Uterus (tissue), 2 donors: ENCODE measurements around the gene GATD1.

Source experiments
- POLR2A ChIP-seq, 2 donors: fragments of 450-650 bp; IDR thresholded peaks; one replicate each; pipeline ENCODE4 v1.6.1; 2016; ENCODE audit warnings: antibody characterized with exemption in 2 of 2, mild to moderate bottlenecking in 1 of 2, moderate library complexity in 1 of 2
- TF ChIP-seq, protein P1 (sequence below), 4 experiments: fragments of 200-600 bp in 2 of 4; fragments of 450-650 bp in 2 of 4; sonication (generic) in 2 of 4; IDR thresholded peaks; one replicate each; pipeline ENCODE4 v1.5.1; 2016 to 2019; ENCODE audit warnings: antibody characterized with exemption in 4 of 4, mild to moderate bottlenecking in 2 of 4, moderate library complexity in 1 of 4

DNA sequence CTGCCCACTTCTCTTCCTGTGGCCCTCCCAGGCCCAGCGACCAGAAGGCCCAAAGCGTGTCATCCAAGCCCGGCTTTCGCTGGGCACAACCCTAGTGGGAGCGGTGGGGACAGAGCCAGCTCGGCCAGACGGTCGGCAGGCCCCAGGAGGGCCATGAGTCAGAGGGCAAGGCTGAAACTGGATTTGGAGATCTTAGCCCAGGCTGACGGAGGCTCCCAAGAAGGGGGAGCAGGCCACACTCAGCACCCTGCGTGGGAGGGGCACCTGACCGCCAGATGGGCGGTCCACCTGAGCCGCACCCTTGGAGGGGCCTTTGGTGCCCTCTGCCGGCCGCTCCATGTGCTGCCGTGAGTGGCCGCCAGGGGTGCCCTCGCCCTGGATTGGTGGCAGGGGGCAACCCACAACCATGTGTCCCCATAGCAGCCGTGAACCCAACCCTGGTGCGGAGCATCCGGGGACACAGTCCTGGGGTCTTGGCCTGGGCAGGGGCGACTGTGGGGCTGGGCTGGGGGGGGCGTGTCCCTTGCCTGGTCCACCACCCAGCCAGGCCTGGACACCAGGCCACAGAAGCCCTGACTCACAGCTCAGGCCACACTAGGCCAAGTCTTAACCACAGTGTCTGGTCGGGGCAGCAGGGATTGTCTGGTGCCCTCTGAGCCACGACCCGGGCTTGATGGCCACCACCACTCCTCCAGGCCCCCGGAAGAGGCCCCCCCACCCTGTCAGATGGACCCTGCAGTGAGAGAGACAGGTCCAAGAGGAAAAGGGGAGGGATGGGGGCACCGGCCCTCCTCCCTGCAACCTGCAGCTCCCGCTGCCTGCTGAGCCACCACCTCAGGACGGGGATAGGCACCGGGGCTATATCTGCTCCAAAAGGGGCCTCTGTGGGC is 49.2 kb downstream of the GATD1 start:
- peak in 1 of 2 donors; percentile 29 for TF ChIP-seq POLR2A (IDR thresholded peaks at IDR 0.05)
- TF ChIP-seq, protein P1, sequence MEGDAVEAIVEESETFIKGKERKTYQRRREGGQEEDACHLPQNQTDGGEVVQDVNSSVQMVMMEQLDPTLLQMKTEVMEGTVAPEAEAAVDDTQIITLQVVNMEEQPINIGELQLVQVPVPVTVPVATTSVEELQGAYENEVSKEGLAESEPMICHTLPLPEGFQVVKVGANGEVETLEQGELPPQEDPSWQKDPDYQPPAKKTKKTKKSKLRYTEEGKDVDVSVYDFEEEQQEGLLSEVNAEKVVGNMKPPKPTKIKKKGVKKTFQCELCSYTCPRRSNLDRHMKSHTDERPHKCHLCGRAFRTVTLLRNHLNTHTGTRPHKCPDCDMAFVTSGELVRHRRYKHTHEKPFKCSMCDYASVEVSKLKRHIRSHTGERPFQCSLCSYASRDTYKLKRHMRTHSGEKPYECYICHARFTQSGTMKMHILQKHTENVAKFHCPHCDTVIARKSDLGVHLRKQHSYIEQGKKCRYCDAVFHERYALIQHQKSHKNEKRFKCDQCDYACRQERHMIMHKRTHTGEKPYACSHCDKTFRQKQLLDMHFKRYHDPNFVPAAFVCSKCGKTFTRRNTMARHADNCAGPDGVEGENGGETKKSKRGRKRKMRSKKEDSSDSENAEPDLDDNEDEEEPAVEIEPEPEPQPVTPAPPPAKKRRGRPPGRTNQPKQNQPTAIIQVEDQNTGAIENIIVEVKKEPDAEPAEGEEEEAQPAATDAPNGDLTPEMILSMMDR (IDR thresholded peaks at IDR 0.05) = peak; percentile 95 to 99 (median 98)
